Esophagus muscularis mucosa (tissue), 4 donors: ENCODE data around the gene CRACDL.

Source experiments
- EP300 ChIP-seq: sonication (generic); formaldehyde crosslinking; IDR thresholded peaks from one replicate; pipeline ENCODE4 v1.6.1; 2017; ENCODE audit warnings: antibody characterized with exemption
- POLR2A ChIP-seq: fragments of 450-650 bp; IDR thresholded peaks from one replicate; pipeline ENCODE4 v1.6.1; 2017; ENCODE audit warnings: antibody characterized with exemption, moderate library complexity, mild to moderate bottlenecking, low read depth
- POLR2AphosphoS5 ChIP-seq, 2 donors: sonication (generic); formaldehyde crosslinking; IDR thresholded peaks; one replicate each; pipeline ENCODE4 v1.6.1; 2017; ENCODE audit warnings: antibody characterized with exemption in 2 of 2
- TF ChIP-seq, protein P1 (sequence below), 3 experiments: fragments of 200-600 bp in 2 of 3; fragments of 450-650 bp in 1 of 3; sonication (generic) in 2 of 3; IDR thresholded peaks; one replicate each; pipeline ENCODE4 v1.5.1; 2017 to 2019; ENCODE audit warnings: antibody characterized with exemption in 3 of 3, mild to moderate bottlenecking in 2 of 3, moderate library complexity in 1 of 3

DNA sequence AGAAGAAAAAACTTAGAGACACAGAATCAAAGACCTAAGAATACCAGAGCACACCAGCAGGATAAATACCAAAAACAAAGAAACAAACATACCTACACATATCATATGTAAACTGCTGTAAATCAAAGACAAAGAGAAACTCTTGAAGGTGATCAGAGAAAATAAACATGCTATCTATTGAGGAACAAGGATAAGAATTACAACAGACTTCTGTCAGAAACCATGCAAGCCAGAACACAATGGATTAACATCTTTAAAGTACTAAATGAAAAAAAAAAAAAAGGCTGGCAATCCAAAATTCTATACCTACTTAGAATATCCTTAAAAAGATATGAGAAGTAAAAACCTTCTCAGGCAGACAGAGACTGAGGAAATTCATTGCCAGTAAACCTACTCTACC is 153.5 kb downstream of the CRACDL start:
- TF ChIP-seq POLR2A (no peak), EP300 (no peak), POLR2AphosphoS5 (IDR thresholded peaks at IDR 0.05) (no peak)
- TF ChIP-seq, protein P1, sequence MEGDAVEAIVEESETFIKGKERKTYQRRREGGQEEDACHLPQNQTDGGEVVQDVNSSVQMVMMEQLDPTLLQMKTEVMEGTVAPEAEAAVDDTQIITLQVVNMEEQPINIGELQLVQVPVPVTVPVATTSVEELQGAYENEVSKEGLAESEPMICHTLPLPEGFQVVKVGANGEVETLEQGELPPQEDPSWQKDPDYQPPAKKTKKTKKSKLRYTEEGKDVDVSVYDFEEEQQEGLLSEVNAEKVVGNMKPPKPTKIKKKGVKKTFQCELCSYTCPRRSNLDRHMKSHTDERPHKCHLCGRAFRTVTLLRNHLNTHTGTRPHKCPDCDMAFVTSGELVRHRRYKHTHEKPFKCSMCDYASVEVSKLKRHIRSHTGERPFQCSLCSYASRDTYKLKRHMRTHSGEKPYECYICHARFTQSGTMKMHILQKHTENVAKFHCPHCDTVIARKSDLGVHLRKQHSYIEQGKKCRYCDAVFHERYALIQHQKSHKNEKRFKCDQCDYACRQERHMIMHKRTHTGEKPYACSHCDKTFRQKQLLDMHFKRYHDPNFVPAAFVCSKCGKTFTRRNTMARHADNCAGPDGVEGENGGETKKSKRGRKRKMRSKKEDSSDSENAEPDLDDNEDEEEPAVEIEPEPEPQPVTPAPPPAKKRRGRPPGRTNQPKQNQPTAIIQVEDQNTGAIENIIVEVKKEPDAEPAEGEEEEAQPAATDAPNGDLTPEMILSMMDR (IDR thresholded peaks at IDR 0.05), result no peak
